Endothelial cell of hepatic sinusoid (primary cell): ENCODE data around the gene C19orf38.
"Not testable (repeated sequence)": the region's sequence is repeated elsewhere in the genome, so short reads cannot be mapped to it uniquely, and the experiment has no call there.

Source experiments
- in situ Hi-C: cut with HindIII; loops from 2 replicates; pipeline ENCODE4 v1.10.0; 2017; ENCODE audit warnings: low sequenced_read_pairs

Gene C19orf38

GRCh38 chr19:10820173-10820572 is 28.0 kb upstream of the C19orf38 start:
- in situ Hi-C loops, result no loop called here

DNA sequence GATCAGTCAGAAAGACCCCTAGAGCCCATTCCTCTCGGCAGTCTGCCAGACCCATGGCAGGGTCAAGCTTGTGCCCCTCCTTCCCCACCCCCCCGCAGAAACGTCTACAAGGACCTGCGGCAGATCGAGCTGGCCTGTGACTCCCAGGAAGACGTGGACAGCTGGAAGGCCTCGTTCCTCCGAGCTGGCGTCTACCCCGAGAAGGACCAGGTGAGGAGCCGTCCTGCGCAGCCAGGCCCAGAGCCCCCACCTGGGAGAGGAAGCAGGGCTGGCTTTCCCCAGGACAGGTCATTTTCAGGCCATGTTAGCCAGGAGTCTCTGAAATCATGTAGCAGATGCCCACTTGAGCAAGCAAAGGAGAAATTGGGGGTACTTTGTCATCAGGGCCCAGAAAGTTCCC is 24.5 kb upstream of the C19orf38 start:
- in situ Hi-C loops, result no loop called here

GRCh38 chr19:10826231-10826630 is 22.0 kb upstream of the C19orf38 start:
- in situ Hi-C loops, result no loop called here

GRCh38 chr19:10826846-10827245 is 21.4 kb upstream of the C19orf38 start:
- in situ Hi-C loops, result no loop called here

DNA sequence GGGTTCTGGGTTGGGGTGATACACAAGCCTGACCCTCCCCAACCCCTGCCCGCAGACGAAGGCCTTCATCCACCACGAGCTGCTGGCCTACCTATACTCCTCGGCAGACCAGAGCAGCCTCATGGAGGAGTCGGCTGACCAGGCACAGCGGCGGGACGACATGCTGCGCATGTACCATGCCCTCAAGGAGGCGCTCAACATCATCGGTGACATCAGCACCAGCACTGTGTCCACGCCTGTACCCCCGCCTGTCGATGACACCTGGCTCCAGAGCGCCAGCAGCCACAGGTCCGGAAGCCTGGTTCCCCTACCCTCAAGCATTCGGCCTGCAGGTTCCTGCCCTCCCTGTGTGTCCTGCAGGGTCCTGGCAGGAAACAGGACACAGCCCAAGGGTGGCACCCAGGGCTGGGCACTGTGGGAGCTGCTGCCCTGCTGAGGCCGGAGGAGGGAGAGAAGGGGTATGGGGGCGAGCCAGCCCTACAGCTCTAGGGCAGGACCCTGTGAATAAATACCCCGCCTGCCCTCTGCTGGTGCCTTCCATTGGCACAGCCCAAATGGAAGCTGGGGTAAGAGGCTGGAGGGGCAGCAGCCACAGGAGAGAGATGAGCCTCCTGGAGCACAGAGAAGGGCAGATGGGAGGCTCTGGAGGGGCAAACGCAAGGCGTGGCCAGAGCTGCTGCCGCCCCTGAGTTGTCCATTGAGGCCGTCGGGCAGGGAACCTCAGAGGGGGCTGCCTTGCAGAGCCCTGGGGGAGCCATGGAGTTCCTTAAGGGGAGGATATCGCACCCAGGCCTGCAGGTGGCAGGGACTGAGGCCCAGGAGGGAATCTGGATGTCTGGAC is 19.0 kb upstream of the C19orf38 start:
- in situ Hi-C loops, result no loop called here

DNA sequence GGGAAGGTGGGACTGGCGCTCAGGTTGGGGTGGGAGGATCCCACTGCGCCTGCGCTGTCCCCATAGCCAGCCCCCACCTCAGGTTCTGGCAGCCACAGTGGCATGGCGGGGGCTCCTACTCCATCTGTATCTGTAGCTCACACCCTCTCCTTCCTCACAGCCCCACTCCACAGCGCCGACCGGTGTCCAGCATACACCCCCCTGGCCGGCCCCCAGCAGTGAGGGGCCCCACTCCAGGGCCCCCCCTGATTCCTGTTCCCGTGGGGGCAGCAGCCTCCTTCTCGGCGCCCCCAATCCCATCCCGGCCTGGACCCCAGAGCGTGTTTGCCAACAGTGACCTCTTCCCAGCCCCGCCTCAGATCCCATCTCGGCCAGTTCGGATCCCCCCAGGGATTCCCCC is 18.2 kb upstream of the C19orf38 start:
- in situ Hi-C loops, result no loop called here

DNA sequence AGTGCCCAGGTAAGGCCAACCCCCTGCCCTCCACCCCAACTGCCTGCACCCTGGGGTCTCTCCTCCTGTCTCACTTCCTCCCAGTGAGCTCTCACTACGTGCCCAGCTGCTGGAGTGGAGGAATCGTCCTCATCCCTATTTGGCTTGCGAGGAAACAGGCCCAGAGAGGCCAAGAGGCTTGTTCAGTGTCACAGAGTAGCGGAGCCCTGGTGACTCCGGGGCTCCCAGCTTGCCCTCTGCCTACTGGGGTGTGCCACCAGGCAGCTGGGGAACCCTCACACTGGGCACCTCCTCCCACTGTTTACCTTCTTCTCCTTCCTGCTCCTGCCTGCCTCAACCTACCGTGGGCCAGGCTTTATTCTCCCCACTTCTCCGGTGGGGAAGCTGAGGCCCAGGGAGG is 17.8 kb upstream of the C19orf38 start:
- in situ Hi-C loops, result no loop called here

DNA sequence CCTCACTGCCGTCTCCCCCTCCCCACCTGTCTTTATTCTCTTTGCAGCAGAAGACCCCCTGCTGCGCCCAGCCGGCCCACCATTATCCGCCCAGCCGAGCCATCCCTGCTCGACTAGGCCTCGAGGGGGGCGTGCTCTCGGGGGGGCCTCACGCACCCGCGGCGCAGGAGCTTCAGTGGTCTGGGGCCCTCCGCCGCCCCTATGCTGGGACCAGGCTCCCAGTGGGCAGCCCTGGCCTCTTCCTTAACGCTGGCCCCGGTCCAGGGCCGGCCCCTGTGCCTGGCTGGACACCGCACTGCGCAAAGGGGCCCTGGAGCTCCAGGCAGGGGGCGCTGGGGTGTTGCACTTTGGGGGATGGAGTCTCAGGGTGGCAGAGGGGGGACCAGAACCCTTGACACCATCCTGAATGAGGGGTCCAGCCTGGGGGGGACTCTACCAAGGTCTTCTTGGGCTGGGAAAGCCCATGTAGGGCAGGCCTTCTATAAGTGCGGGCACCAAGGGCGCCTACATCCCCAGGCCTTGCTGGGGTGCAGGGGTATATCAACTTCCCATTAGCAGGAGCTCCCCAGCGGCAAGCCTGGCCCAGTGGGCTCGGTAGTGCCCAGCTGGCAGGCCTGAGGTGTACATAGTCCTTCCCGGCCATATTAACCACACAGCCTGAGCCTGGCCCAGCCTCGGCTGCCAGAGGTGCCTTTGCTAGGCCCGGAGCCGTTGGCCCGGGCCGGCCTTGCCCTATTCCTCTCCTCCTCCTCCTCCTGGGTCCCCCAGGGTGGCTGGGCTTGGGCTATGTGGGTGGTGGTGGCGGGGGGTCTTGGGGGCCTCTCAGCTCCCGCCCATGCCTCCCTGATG is 17.1 kb upstream of the C19orf38 start:
- in situ Hi-C loops, result no loop called here

DNA sequence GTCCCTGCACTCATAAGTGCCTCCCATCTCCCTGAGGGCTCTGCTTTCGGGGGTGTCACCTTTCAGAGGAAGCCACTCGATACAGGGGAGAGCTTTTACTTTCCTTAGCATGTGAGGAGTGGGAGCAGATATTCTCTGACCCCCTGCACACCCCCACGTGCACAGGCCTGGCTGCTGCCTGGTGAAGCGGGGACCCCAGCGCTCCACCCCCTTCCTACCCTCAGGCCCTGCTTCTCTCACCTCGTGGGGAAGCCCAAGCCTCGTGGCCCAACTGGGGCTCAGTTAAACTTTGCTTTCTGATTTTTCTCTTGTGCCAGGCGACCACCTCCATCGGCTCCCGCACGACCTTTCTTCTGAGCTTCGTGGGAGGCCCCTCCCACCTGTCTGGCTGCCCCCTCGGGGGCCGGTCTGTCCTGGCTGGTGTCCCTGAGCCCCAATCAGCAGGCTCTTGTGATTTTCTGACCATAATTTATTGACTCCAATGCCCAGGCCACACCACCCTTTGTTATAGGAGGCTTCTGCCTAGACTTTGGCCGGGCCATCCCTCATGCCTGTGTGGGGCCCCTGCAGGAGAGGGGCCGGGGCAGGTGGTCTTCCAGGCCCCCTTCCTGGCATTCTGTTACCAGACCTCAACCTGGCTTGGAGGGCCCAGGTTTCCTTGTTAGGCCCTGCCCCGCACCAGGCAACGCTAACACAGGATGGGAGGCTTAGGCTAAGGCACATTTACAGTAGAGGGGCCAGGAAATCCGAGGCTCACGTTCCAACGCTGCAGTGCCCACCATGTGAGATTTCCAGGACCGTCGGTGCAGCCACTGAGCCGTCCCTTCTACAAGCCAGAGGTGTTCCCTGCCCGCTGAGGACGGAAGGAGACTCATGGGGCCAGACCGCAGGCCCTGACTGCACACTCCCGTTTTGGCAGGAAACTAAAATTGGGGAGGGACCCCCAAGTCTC is 16.0 kb upstream of the C19orf38 start:
- in situ Hi-C loops, result no loop called here

DNA sequence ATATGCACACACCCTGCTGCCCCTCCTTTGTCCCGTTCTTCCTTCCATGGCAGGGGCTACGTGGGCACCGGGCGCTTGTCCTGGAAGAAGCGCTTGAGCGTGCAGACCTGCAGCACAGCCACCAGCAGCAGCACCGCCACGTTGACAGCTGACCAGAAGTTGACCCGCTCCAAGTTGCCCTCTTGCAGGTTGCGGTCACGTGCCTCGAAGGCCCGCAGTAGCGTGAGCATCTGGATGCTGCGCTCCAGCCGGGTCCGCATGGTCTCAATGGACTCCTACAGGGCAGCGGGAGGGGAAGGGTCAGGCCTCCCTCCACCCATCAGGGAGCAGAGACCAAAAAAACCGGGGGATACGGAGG is 15.3 kb upstream of the C19orf38 start:
- in situ Hi-C loops, result no loop called here

DNA sequence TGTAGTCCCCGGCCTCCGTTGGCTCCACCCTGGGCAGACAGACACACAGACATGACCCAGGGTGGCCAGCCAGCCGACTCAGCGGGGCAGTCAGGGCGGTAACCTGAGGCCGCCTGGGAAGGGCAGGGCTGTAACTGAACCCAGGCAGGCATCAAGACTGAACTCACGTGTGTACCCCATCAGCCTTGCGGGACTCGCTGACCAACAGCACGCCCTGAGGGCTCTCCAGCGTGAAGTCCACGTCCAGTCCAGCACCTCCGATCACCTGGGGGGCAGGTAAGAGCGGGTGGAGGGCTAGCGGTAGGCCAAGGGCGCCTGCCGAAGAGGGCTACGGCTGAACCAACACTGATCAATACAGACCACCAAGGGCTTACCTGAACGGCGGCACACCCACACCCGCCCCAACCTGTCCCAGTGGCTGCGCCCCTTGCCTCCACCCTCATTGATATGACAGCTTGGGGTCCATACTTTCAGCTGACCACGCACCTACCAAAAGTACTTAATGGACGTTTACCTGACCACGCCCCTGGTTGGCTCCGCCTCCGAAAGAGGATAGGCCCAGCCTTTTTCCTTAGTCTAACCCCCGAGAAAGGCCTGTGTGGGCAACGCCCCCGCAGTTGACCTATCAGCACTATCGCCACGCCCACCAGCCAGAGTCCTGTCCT is 13.0 kb upstream of the C19orf38 start:
- in situ Hi-C loops, result no loop called here

DNA sequence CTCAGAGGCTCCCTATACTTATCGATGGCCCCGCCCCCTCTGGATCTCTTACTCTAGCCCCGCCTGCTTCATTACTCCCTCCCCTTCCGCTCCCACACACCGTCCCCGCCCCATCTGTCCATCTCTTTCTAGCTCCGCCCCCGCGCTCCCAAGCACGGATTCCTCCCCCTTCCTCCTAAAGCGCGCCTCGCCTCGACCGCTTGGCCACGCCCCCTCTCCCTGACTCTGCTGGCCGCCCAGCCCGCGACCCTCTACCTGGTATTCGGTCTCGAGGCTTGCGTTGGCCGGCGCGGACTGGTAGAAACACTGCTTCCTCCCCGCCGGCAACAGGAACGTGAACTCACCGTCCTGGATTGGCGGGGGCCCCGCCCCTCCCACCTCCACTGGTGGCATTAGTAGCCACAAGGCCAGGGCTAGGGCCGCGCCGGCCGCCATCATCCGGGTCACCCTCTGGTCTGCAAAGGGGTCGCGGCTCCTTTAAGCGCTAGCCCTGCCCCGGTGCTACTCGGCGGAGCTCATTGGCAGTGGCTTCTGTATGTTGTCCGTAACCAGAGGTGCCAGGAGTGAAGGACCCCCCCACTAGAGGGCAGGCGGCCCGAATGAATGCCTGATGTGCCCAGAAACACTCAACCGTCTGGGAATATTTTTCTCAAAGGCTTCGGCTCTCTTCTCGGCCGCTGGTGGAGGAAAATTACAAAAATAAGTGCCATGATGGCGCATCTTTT is 12.3 kb upstream of the C19orf38 start, which contains the start of gene TMED1:
Gene TMED1 (minus strand): TSS at position 459 of the 725 bp plus-strand sequence. CDS start 21 bp downstream, at position 438.
- in situ Hi-C loops, result no loop called here

GRCh38 chr19:10836479-10837330 is 11.5 kb upstream of the C19orf38 start:
- in situ Hi-C loops, result no loop called here

DNA sequence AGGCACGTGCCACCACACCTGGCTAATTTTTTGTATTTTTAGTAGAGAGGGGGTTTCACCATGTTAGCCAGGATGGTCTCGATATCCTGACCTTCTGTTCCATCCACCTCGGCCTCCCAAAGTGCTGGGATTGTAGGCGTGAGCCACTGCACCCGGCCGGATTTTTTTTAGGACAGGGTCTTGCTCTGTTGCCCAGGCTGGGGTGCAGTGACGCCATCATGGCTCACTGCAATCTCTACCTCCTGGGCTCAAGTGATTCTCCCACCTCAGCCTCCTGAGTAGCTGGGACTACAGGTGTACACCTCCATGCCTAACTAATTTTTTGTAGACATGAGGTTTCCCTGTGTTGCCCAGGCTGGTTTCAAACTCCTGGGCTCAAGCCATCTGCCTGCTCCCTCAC is 10.6 kb upstream of the C19orf38 start:
- in situ Hi-C loops, result not testable (repeated sequence)

DNA sequence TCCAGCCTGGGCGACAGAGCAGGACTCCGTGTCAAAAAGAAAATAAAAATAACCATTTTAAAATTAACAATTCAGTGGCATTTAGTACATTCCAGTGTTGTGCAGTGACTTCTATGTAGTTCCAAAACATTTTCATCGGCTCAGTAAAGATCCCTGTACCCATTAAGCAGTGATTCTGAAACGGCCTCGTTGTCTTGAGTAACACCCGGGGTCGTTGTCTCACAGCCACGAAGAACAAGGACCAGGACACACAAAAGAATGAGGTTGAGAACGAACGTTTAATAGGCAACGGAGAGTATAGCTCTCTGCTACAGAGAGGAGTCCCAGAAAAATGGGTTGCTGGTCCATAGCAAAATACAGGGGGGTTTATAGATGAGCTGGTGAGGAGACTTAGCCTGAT is 9.8 kb upstream of the C19orf38 start:
- in situ Hi-C loops, result no loop called here

GRCh38 chr19:10839114-10840050 is 8.8 kb upstream of the C19orf38 start:
- in situ Hi-C loops, result no loop called here

DNA sequence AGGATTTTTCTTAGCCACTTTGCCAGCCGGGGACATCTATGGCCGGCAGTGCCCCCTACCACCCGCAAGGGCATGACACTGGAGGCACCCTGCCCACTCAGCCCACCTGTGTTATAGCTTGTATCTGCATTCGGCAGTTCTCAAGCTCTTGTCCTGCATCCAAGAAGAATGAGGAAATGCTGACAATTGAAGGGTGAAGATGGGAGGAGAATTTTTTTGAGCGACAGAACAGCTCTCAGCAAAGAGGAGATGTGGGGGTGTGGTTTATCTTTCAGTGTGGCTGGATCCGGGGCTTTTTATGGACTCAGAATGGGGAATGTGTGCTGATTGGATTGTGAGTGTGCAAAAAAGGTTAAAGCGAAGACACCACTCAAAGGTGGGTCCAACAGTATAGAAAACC is 5.4 kb upstream of the C19orf38 start:
- in situ Hi-C loops, result no loop called here
